HG03354 (cell line): ENCODE results near the gene TLE5.

Source experiments
- ATAC-seq: cut with Tn5 transposase; IDR thresholded peaks from one replicate; pipeline ENCODE4 v1.9.1; 2021; ENCODE audit warnings: mild to moderate bottlenecking; ENCODE audit not compliant: unreplicated experiment, poor library complexity, severe bottlenecking

TLE5 gene

DNA sequence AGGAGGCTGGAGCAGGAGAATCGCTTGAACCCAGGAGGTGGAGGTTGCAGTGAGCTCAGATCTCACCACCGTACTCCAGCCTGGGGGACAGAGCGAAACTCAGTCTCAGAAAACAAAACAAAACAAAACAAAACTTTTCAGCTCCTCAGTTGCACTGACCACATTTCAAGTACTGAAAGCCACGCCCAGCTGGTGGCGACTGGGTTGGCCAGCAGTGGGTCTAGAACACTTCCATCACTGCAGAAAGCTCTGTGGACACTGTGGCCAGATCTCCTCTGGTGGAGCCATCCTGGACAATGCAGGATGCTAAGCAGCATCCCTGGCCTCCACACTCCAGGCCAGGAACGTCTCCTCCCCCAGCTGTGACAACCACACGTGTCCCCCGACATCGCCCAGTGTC is 54.3 kb downstream of the TLE5 start:
- ATAC-seq = no peak

DNA sequence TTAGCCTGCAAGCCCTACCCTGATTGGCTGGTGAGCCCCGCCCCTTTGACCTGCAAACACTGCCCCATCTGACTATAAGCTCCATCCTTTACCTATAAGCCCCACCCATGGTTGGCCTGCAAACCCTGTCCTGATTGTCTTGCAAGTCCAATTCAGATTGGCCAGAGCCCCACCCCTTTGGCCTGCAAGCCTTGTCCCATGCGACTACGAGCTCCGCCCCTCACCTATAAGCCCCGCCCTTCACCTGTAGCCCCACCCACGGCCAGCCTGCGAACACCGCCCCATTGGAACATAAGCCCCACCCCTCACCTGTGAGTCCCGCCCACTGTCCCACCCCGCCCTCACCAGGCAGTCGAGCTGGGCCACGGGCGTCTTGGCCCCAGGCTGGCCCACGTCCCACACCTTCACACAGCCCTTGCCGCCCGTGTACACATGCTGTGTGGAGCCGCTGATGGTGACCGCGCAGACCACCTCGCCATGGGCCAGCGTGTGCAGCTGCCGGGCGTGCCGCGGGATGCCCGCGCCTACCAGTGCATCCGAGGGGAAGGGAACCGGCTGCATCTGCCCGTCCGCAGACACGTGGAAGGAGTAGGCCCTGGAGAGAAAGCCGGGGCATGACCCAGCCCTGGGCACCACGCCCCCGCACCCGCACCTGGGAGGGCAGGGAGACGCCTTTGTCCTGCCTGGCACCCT is 56.1 kb downstream of the TLE5 start:
- no peak for ATAC-seq

DNA sequence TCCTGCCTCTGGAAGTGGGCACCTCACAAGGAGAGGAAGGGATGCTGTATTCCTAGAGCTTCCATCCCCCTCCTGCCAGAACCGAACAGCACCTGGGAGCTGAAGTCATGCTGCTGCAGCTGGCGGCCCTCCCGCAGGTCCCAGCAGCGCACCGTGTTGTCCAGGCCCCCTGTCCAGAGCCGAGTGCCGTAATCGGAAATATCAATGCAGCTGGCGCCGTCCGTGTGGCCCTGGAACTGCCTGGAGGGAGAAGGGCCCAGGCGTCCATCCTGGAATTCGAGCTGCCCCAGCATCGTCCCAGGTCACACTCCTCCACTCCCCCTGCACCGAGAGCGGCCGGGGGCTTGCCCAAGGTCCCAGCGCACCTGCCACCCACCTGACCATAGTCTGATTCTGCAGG is 57.0 kb downstream of the TLE5 start:
- no peak for ATAC-seq

DNA sequence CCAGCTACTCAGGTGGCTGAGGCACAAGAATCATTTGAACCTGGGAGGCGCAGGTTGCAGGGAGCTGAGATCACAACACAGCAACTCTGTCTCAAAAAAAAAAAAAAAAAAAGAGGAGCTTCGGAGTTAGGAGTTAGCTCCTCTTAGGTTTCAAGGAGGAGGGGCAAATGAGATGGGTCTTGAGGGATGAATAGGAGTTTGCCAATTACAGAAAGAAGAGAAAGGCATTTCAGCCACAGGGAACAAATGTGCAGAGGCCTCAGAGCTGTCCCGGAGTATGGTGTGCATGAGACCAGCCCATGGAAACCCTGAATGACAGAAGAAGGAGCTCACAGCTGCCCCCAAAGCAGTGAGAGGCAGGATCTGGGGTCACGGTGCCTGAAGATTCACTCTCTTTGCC is 57.8 kb downstream of the TLE5 start:
- ATAC-seq = no peak

DNA sequence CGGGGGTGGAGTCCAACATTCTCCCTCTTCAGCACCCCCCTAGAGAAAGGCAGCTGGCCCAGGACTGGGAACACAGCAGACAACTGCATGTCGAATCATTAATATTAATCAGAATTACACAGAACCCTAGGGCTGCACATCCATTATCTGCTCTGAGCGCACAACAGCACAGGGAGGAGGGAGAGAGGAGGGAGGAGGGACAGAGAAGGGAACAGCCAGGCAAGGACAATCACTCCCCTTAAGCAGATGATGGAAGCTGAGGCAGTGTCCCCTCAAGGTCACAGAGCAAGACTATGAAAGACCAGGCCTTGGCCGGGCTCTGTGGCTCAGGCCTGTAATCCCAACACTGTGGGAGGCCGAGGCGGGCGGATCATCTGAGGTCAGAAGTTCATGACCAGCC is 59.2 kb downstream of the TLE5 start:
- no peak for ATAC-seq
